GM12873 (cell line): ENCODE data around the gene PPP6C.

Source experiments
- TF ChIP-seq, protein P1 (sequence below): IDR thresholded peaks from 2 replicates; pipeline ENCODE4 v1.5.1; 2012; ENCODE audit warnings: low read depth, mild to moderate bottlenecking, moderate library complexity, low read length, control low read depth; ENCODE audit not compliant: insufficient read depth; ENCODE audit errors: missing control alignments

The PPP6C gene

DNA sequence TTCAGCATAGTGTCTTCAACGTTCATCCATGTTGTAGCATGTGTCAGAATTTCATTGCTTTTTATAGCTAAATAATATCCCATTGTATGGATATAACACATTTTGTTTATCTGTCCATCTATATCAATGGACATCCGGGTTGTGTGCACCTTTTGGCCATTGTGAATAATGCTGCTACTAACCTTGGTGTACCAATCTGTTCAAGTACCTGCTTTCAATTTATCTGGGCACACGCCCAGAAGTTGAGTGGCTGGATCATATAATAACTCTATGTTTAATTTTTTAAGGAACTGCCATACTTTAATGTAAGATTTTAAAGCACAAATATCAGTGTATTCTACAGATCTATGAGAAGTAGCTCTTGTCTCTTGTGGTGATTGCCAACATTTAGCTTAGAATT lies 89.8 kb downstream of the PPP6C start:
- TF ChIP-seq, protein P1, sequence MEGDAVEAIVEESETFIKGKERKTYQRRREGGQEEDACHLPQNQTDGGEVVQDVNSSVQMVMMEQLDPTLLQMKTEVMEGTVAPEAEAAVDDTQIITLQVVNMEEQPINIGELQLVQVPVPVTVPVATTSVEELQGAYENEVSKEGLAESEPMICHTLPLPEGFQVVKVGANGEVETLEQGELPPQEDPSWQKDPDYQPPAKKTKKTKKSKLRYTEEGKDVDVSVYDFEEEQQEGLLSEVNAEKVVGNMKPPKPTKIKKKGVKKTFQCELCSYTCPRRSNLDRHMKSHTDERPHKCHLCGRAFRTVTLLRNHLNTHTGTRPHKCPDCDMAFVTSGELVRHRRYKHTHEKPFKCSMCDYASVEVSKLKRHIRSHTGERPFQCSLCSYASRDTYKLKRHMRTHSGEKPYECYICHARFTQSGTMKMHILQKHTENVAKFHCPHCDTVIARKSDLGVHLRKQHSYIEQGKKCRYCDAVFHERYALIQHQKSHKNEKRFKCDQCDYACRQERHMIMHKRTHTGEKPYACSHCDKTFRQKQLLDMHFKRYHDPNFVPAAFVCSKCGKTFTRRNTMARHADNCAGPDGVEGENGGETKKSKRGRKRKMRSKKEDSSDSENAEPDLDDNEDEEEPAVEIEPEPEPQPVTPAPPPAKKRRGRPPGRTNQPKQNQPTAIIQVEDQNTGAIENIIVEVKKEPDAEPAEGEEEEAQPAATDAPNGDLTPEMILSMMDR = no peak
